GM12892 (cell line): Measurements from ENCODE around the gene WASF2.

Experiments used
- POLR2A ChIP-seq: IDR thresholded peaks from 2 replicates; pipeline ENCODE4 v1.6.1; 2011; ENCODE audit warnings: low read depth, low read length, control low read depth
- POLR2AphosphoS5 ChIP-seq: IDR thresholded peaks from 2 replicates; pipeline ENCODE4 v1.6.1; 2011; ENCODE audit warnings: low read depth, low read length, control low read depth
- TAF1 ChIP-seq: IDR thresholded peaks from 2 replicates; pipeline ENCODE4 v1.6.1; 2011; ENCODE audit warnings: low read depth, mild to moderate bottlenecking, control low read depth, low read length, borderline replicate concordance

GRCh38 chr1:27538793-27539192 is 48.8 kb upstream of the WASF2 start:
- TF ChIP-seq POLR2A (no peak), TAF1 (no peak), POLR2AphosphoS5 (no peak)
